H1 (cell line): Measurements from ENCODE around the gene RIPPLY1.

Experiments
- BACH1 ChIP-seq: IDR thresholded peaks from 2 replicates; pipeline ENCODE4 v1.6.1; 2012; ENCODE audit warnings: low read length, improper control_type of control experiment
- EP300 ChIP-seq, 2 experiments: IDR thresholded peaks; 1 replicate in 1 of 2; 2 replicates in 1 of 2; pipeline ENCODE4 v1.6.1; 2011 to 2012; ENCODE audit warnings: low read depth in 2 of 2, low read length in 2 of 2, mild to moderate bottlenecking in 2 of 2, borderline replicate concordance in 1 of 2, inconsistent platforms in 1 of 2, moderate library complexity in 1 of 2
- EZH2 ChIP-seq: fragments of 200-600 bp; sonication (generic); IDR thresholded peaks from 2 replicates; pipeline ENCODE4 v1.7.1; 2012; ENCODE audit warnings: low read depth, mild to moderate bottlenecking, moderate library complexity, low read length, inconsistent platforms; ENCODE audit not compliant: severe bottlenecking
- FOSL1 ChIP-seq: IDR thresholded peaks from 2 replicates; pipeline ENCODE4 v1.6.1; 2011; ENCODE audit warnings: mild to moderate bottlenecking, low read depth, low read length, moderate library complexity; ENCODE audit not compliant: insufficient read depth
- GTF2F1 ChIP-seq: IDR thresholded peaks from 2 replicates; pipeline ENCODE4 v1.6.1; 2012; ENCODE audit warnings: low read depth, low read length, improper control_type of control experiment, borderline replicate concordance
- HDAC2 ChIP-seq, 2 experiments: fragments of 300-600 bp in 1 of 2; sonication (generic) in 1 of 2; IDR thresholded peaks; 2 replicates each; pipeline ENCODE4 v1.6.1; 2011 to 2012; ENCODE audit warnings: low read depth in 2 of 2, low read length in 2 of 2, mild to moderate bottlenecking in 2 of 2, moderate library complexity in 2 of 2, borderline replicate concordance in 1 of 2, inconsistent platforms in 1 of 2
- JUN ChIP-seq: IDR thresholded peaks from 2 replicates; pipeline ENCODE4 v1.6.1; 2011; ENCODE audit warnings: low read depth, mild to moderate bottlenecking, improper control_type of control experiment, low read length
- POLR2A ChIP-seq, 2 experiments: IDR thresholded peaks; 1 replicate in 1 of 2; 2 replicates in 1 of 2; pipeline ENCODE4 v1.6.1; 2011; ENCODE audit warnings: low read depth in 2 of 2, low read length in 2 of 2, mild to moderate bottlenecking in 2 of 2; ENCODE audit errors: control extremely low read depth in 1 of 2
- POLR2AphosphoS5 ChIP-seq: IDR thresholded peaks from 2 replicates; pipeline ENCODE4 v1.6.1; 2011; ENCODE audit warnings: low read depth, low read length
- YY1 ChIP-seq: IDR thresholded peaks from 2 replicates; pipeline ENCODE4 v1.6.1; 2011; ENCODE audit warnings: low read depth, mild to moderate bottlenecking, low read length
- TF ChIP-seq, protein P1 (sequence below), 3 experiments: IDR thresholded peaks; 1 replicate in 2 of 3; 2 replicates in 1 of 3; pipeline versions ENCODE4 v1.5.1 to v1.6.1; 2011; ENCODE audit warnings: low read length in 3 of 3, mild to moderate bottlenecking in 3 of 3, inconsistent platforms in 2 of 3, low read depth in 1 of 3, moderate library complexity in 1 of 3; ENCODE audit not compliant: insufficient read depth in 1 of 3; ENCODE audit errors: control extremely low read depth in 1 of 3
- TF ChIP-seq, protein P2 (sequence below): IDR thresholded peaks from 2 replicates; pipeline ENCODE4 v1.6.1; 2011; ENCODE audit warnings: low read length, improper control_type of control experiment
- TF ChIP-seq, protein P3 (sequence below): IDR thresholded peaks from 2 replicates; pipeline ENCODE4 v1.6.1; 2012; ENCODE audit warnings: low read length, inconsistent platforms
- TF ChIP-seq, protein P4 (sequence below): IDR thresholded peaks from 2 replicates; pipeline ENCODE4 v1.6.1; 2012; ENCODE audit warnings: inconsistent platforms

DNA sequence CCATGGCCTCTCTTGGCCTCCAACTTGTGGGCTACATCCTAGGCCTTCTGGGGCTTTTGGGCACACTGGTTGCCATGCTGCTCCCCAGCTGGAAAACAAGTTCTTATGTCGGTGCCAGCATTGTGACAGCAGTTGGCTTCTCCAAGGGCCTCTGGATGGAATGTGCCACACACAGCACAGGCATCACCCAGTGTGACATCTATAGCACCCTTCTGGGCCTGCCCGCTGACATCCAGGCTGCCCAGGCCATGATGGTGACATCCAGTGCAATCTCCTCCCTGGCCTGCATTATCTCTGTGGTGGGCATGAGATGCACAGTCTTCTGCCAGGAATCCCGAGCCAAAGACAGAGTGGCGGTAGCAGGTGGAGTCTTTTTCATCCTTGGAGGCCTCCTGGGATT is 25.1 kb upstream of the RIPPLY1 start:
- no peak for TF ChIP-seq POLR2A (IDR thresholded peaks at IDR 0.05; ENCODE audit: control extremely low read depth in 1 of 2, low read depth in 2 of 2, low read length in 2 of 2)
- TF ChIP-seq, protein P1, sequence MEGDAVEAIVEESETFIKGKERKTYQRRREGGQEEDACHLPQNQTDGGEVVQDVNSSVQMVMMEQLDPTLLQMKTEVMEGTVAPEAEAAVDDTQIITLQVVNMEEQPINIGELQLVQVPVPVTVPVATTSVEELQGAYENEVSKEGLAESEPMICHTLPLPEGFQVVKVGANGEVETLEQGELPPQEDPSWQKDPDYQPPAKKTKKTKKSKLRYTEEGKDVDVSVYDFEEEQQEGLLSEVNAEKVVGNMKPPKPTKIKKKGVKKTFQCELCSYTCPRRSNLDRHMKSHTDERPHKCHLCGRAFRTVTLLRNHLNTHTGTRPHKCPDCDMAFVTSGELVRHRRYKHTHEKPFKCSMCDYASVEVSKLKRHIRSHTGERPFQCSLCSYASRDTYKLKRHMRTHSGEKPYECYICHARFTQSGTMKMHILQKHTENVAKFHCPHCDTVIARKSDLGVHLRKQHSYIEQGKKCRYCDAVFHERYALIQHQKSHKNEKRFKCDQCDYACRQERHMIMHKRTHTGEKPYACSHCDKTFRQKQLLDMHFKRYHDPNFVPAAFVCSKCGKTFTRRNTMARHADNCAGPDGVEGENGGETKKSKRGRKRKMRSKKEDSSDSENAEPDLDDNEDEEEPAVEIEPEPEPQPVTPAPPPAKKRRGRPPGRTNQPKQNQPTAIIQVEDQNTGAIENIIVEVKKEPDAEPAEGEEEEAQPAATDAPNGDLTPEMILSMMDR (IDR thresholded peaks at IDR 0.05; ENCODE audit: control extremely low read depth in 1 of 3, insufficient read depth in 1 of 3, low read depth in 1 of 3, low read length in 3 of 3): no peak
- TF ChIP-seq, protein P2, sequence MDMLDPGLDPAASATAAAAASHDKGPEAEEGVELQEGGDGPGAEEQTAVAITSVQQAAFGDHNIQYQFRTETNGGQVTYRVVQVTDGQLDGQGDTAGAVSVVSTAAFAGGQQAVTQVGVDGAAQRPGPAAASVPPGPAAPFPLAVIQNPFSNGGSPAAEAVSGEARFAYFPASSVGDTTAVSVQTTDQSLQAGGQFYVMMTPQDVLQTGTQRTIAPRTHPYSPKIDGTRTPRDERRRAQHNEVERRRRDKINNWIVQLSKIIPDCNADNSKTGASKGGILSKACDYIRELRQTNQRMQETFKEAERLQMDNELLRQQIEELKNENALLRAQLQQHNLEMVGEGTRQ: no peak
- no peak for TF ChIP-seq EZH2
- TF ChIP-seq, protein P3, sequence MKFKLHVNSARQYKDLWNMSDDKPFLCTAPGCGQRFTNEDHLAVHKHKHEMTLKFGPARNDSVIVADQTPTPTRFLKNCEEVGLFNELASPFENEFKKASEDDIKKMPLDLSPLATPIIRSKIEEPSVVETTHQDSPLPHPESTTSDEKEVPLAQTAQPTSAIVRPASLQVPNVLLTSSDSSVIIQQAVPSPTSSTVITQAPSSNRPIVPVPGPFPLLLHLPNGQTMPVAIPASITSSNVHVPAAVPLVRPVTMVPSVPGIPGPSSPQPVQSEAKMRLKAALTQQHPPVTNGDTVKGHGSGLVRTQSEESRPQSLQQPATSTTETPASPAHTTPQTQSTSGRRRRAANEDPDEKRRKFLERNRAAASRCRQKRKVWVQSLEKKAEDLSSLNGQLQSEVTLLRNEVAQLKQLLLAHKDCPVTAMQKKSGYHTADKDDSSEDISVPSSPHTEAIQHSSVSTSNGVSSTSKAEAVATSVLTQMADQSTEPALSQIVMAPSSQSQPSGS: no peak
- TF ChIP-seq YY1: no peak
- no peak for TF ChIP-seq HDAC2 (IDR thresholded peaks at IDR 0.05; ENCODE audit: borderline replicate concordance in 1 of 2, low read depth in 2 of 2, low read length in 2 of 2)
- TF ChIP-seq GTF2F1: no peak
- TF ChIP-seq JUN: no peak
- TF ChIP-seq EP300 (IDR thresholded peaks at IDR 0.05; ENCODE audit: borderline replicate concordance in 1 of 2, low read depth in 2 of 2, low read length in 2 of 2): no peak
- TF ChIP-seq FOSL1: no peak
- no peak for TF ChIP-seq POLR2AphosphoS5
- no peak for TF ChIP-seq BACH1
- TF ChIP-seq, protein P4, sequence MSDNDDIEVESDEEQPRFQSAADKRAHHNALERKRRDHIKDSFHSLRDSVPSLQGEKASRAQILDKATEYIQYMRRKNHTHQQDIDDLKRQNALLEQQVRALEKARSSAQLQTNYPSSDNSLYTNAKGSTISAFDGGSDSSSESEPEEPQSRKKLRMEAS: no peak
